Fibroblast of lung (primary cell): ENCODE data around the gene LSM14B.

Experiments
- CTCF ChIP-seq, 2 donors: IDR thresholded peaks in 1 of 2; conservative IDR thresholded peaks in 1 of 2; 1 replicate in 1 of 2; 2 replicates in 1 of 2; pipeline ENCODE4 v1.5.1; 2011 to 2012; ENCODE audit warnings: low read length in 2 of 2, control low read depth in 1 of 2, inconsistent platforms in 1 of 2, low read depth in 1 of 2, mild to moderate bottlenecking in 1 of 2
- EZH2 ChIP-seq: IDR thresholded peaks from 2 replicates; pipeline ENCODE4 v1.5.1; 2012; ENCODE audit warnings: low read length, control low read depth, mild to moderate bottlenecking; ENCODE audit errors: missing control alignments

GRCh38 chr20:62157387-62158087 is 35.3 kb downstream of the LSM14B start:
- TF ChIP-seq CTCF (conservative IDR thresholded peaks at IDR 0.05 in 1 of 2, IDR thresholded peaks at IDR 0.05 in 1 of 2; ENCODE audit: low read depth in 1 of 2, low read length in 2 of 2), result no peak
- no peak for TF ChIP-seq EZH2
